Adrenal gland (tissue), 5 donors: ENCODE measurements around the gene ULK3.

Experiments used
- CTCF ChIP-seq, 6 experiments: fragments of 450-650 bp in 4 of 6; fragments of 200-600 bp in 2 of 6; sonication (generic) in 1 of 6; IDR thresholded peaks; 1 replicate in 5 of 6; 2 replicates in 1 of 6; pipeline versions ENCODE4 v1.5.1 to v1.8.0; 2016 to 2021; ENCODE audit warnings: antibody characterized with exemption in 6 of 6, mild to moderate bottlenecking in 2 of 6, moderate library complexity in 1 of 6
- POLR2A ChIP-seq, 2 donors: fragments of 450-650 bp; IDR thresholded peaks; one replicate each; pipeline ENCODE4 v1.6.1; 2017; ENCODE audit warnings: antibody characterized with exemption in 2 of 2, mild to moderate bottlenecking in 2 of 2, moderate library complexity in 1 of 2
- donor health status: DM: no; HTN: no; CAD: no.

GRCh38 chr15:74868059-74868458 is 25.1 kb upstream of the ULK3 start:
- no peak for TF ChIP-seq POLR2A (IDR thresholded peaks at IDR 0.05)
- no peak for TF ChIP-seq CTCF (IDR thresholded peaks at IDR 0.05)
